Measurements from ENCODE around the gene C3. TPM values are rescaled to one million over a fixed set of nuclear protein-coding genes. Genes with fewer than 3 reads are reported as not detected.

C3 gene
- polyA plus RNA-seq, 2 of the 4 experiments (the other 2 are of a cell fraction), result 45.4 to 70.9 TPM

DNA sequence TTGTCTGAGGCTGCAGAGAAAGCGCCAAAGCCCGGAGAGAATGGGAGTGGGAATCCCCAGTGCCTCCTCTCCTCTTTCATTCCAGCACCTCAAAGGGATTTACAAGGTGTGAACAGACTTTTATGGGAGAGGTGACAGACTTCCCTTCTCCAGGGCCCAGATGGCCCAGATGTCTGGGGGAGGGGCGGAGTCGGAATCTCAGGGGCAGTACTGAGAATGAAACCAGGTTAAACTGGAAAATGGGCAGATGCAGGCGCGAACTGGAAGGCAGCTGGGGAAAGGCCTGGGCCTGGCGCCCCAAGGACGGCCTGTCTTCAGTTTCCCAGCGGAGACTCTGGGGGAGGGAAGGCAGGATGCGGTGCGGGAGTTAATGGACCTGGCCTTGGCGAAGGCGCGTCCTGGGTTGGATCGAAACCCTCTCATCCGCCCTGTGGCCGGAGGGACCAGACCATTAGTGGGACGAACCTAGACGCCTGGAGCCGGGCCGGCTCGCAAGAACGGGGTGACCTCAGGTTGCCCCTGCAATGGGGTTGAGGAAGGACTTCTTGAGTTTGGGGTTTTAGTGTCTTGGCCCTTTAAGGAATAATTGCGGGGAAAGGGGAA is 18.4 kb upstream of the C3 start:
- H3K4me1 ChIP-seq, result peaks cover 44% of the 10 kb centered on the region
- ChIA-PET CTCF (interaction anchor here (0.7 to 5.0 kb wide), 25 partner anchors 10 to 221 kb away, joined by 3 to 127 read pairs (median 5); partner anchors contain the start of genes SH2D3A and VAV1), POLR2A (interaction anchor here (1.0 to 2.3 kb wide), 3 partner anchors 13 to 62 kb away, joined by 3 to 10 read pairs (median 3); partner anchors contain the start of gene SH2D3A)
- no peak for FAIRE-seq
- no peaks in the 10 kb centered on the region for H3K9me3 ChIP-seq
- peak in 1 of 2 experiments; percentile 2; a peak in 1 of 6 replicates for ATAC-seq
- H3K27ac ChIP-seq, result peak overlapping the region; percentile 97 to 98
- H3K4me3 ChIP-seq, result peak overlapping the region; percentile 93
- 5% methylated on average over 15 of the region's 24 CpGs for WGBS (ENCODE audit: missing lambda C conversion rate)
- peak overlapping the region; percentile 99 for H3K4me2 ChIP-seq
- peak; percentile 40; the same call in 1 of the 2 replicates for TF ChIP-seq HOXB13 (CRISPR knock-in tag; IDR thresholded peaks at IDR 0.05; ENCODE audit: low read depth)
- TF ChIP-seq ZSCAN20 (CRISPR knock-in tag; IDR thresholded peaks at IDR 0.05), result no peak
- no peak for TF ChIP-seq FOSL2 (IDR thresholded peaks at IDR 0.05)
- TF ChIP-seq FOSL2 (CRISPR knock-in tag; IDR thresholded peaks at IDR 0.05), result no peak
- TF ChIP-seq, protein P1, sequence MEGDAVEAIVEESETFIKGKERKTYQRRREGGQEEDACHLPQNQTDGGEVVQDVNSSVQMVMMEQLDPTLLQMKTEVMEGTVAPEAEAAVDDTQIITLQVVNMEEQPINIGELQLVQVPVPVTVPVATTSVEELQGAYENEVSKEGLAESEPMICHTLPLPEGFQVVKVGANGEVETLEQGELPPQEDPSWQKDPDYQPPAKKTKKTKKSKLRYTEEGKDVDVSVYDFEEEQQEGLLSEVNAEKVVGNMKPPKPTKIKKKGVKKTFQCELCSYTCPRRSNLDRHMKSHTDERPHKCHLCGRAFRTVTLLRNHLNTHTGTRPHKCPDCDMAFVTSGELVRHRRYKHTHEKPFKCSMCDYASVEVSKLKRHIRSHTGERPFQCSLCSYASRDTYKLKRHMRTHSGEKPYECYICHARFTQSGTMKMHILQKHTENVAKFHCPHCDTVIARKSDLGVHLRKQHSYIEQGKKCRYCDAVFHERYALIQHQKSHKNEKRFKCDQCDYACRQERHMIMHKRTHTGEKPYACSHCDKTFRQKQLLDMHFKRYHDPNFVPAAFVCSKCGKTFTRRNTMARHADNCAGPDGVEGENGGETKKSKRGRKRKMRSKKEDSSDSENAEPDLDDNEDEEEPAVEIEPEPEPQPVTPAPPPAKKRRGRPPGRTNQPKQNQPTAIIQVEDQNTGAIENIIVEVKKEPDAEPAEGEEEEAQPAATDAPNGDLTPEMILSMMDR (IDR thresholded peaks at IDR 0.05), result peak; percentile 16
- TF ChIP-seq, protein P2, sequence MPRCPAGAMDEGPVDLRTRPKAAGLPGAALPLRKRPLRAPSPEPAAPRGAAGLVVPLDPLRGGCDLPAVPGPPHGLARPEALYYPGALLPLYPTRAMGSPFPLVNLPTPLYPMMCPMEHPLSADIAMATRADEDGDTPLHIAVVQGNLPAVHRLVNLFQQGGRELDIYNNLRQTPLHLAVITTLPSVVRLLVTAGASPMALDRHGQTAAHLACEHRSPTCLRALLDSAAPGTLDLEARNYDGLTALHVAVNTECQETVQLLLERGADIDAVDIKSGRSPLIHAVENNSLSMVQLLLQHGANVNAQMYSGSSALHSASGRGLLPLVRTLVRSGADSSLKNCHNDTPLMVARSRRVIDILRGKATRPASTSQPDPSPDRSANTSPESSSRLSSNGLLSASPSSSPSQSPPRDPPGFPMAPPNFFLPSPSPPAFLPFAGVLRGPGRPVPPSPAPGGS (IDR thresholded peaks at IDR 0.05), result no peak
- no peak for DNase-seq (ENCODE audit: low read depth in 1 of 2, low spot score in 1 of 2)

DNA sequence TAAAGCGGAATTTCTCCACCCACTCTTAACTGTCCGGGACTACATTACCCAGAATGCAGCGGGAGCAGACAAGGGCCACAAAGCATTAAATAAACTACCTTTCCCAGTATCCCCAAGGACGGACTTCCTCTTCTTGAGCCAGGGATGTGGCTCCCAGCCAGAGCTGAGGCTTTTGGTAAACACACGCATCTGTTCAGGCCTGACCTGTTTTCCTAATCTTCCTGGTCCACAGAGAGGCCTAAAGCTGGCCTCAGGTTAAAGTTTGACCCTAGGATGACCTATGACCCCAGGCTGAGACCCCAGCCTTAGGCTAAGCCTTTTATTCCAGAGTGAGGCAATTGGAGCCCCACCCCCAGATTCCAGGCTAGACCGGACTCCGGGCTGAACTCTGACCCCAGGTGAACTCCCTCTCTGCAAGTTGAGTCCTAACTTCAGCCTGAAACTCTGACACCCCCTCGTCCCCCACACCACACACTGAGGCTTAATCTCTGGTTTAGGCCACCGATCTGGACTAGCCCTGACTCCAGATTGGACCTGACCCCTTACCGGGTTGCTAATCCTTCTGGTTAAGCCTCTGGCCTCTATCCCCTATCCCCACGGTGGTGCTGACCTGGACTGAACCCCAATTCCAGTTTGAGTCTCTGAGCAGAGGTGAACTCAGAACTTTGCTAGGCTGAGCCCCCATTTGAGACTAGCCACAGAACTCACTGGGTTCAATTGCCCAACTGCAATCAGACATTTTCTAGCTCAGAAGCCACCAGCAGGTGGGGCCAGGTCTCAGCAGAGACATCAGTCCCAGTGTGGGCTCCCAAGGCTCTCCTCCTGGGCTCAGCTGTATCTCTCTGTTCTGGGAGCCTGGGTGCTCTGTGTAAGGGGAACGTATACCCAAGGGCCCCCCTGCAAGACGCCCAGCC is 17.7 kb upstream of the C3 start:
- POLR2A ChIA-PET, result interaction anchor here (0.6 to 2.3 kb wide), 5 partner anchors 14 to 208 kb away, joined by 3 to 10 read pairs (median 7); partner anchors contain the start of genes C3 and TNFSF9

DNA sequence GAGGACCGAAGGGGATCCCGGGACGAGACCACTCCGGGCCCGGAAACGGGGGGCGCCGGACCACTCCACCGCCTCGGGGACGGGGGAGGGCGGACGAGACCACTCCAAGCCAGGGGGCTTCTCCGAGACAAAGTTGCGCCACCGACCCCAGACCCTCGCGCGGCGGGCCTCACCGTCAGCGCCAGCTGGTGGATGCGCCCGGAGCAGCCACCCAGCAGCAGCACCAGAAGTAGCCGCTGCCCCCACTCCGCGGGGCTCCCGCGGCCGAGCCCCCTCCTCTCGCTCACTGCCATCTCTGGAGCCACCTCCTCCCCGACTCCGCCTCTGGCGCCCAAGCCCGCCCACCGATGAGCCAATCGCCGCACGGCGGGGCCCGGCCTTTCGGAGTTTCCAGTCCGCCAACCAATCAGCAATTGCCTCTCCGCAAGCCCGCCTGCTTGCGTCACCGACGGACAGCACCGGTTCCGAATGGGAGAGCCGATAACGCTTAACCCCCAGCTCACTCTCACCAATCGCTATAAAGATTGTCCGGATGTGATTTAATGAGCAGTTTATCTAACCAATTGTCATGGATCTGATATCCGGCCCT is 16.9 kb upstream of the C3 start, which contains the start of gene GPR108:
TSS of gene GPR108 (minus strand) at position 297 of the 589 bp plus-strand sequence. CDS start at position 293, 4 bp downstream.
- peaks cover 28% of the 10 kb centered on the region for H3K4me1 ChIP-seq
- POLR2A ChIA-PET, result interaction anchor here (0.6 to 2.3 kb wide), 5 partner anchors 15 to 207 kb away, joined by 3 to 10 read pairs (median 7); partner anchors contain the start of genes C3 and TNFSF9
- CTCF ChIA-PET, result interaction anchor here (0.6 to 5.0 kb wide), 20 partner anchors 8 to 688 kb away, joined by 3 to 127 read pairs (median 4); partner anchors contain the start of genes C3, SH2D3A and VAV1
- peak within 1 kb of the TSS; percentile 93 for H3K4me3 ChIP-seq
- DNase-seq (ENCODE audit: low read depth in 1 of 2, low spot score in 1 of 2) (peak; percentile 44 to 99), ATAC-seq (peak; percentile 62 to 79), FAIRE-seq (no peak)
- peak within 1 kb of the TSS; percentile 99 for H3K4me2 ChIP-seq
- H3K27ac ChIP-seq, result peak within 1 kb of the TSS; percentile 97 to 98
- WGBS (ENCODE audit: missing lambda C conversion rate), result 0% methylated on average over 6 of the region's 55 CpGs
- no peaks in the 10 kb centered on the region for H3K9me3 ChIP-seq
- TF ChIP-seq JUN (IDR thresholded peaks at IDR 0.05) (peak in 1 of 2 experiments; percentile 38; a peak in 2 of 5 replicates), HOXA7 (CRISPR knock-in tag; IDR thresholded peaks at IDR 0.05) (no peak), GATA3 (IDR thresholded peaks at IDR 0.05; ENCODE audit: borderline replicate concordance) (peak; percentile 84), POLR2AphosphoS2 (conservative IDR thresholded peaks at IDR 0.05; ENCODE audit: low read length) (no peak), HOXB5 (CRISPR knock-in tag; IDR thresholded peaks at IDR 0.05) (no peak), CBX8 (IDR thresholded peaks at IDR 0.05) (no peak), JUNB (IDR thresholded peaks at IDR 0.05) (no peak), BHLHE40 (IDR thresholded peaks at IDR 0.05; ENCODE audit: low read depth, low read length) (peak; percentile 86)
- TF ChIP-seq, protein P3, sequence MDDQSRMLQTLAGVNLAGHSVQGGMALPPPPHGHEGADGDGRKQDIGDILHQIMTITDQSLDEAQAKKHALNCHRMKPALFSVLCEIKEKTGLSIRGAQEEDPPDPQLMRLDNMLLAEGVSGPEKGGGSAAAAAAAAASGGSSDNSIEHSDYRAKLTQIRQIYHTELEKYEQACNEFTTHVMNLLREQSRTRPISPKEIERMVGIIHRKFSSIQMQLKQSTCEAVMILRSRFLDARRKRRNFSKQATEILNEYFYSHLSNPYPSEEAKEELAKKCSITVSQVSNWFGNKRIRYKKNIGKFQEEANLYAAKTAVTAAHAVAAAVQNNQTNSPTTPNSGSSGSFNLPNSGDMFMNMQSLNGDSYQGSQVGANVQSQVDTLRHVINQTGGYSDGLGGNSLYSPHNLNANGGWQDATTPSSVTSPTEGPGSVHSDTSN (IDR thresholded peaks at IDR 0.05), result peak; percentile 96
- TF ChIP-seq, protein P2 (IDR thresholded peaks at IDR 0.05), result no peak

More for the DNA sequence above, 17.7 kb upstream of the C3 start:
- Histone ChIP-seq H3K4me3 (peak overlapping the region; percentile 23; the same call in 1 of the 3 replicates), H3K9me3 (no peaks in the 10 kb centered on the region), H3K27ac (peak overlapping the region; percentile 97 to 98), H3K4me1 (peaks cover 36% of the 10 kb centered on the region), H3K4me2 (peak overlapping the region; percentile 99)
- CTCF ChIA-PET, result interaction anchor here (0.6 to 5.0 kb wide), 34 partner anchors 9 to 689 kb away, joined by 3 to 127 read pairs (median 4); partner anchors contain the start of genes SH2D3A and VAV1
- ATAC-seq, result peak; percentile 62 to 64
- 10% methylated on average over 9 of the region's 13 CpGs for WGBS (ENCODE audit: missing lambda C conversion rate)
- FAIRE-seq, result no peak
- peak; percentile 95 for TF ChIP-seq SMC3 (IDR thresholded peaks at IDR 0.05)
- no peak for TF ChIP-seq ESRRA (IDR thresholded peaks at IDR 0.05; ENCODE audit: borderline replicate concordance, low read length)
- TF ChIP-seq BHLHE40 (IDR thresholded peaks at IDR 0.05; ENCODE audit: low read depth, low read length), result no peak
- TF ChIP-seq MAZ (IDR thresholded peaks at IDR 0.05; ENCODE audit: borderline replicate concordance, low read depth, low read length), result no peak
- TF ChIP-seq CEBPB (IDR thresholded peaks at IDR 0.05), result peak; percentile 34 to 81; a peak in 3 of 4 replicates
- peak; percentile 87 to 90 for TF ChIP-seq RAD21 (conservative IDR thresholded peaks at IDR 0.05 in 1 of 2, IDR thresholded peaks at IDR 0.05 in 1 of 2)
- TF ChIP-seq, protein P1 (IDR thresholded peaks at IDR 0.05), result peak; percentile 74
- DNase-seq (ENCODE audit: low read depth in 1 of 2, low spot score in 1 of 2), result peak; percentile 84 to 94
